Endothelial cell of umbilical vein (primary cell): ENCODE results near the gene MAPK6. TPM values are rescaled to one million over a fixed set of nuclear protein-coding genes. Genes with fewer than 3 reads are reported as not detected.

Experiments
- BruUV-seq: library from RNA; stranded (reverse); fragments of 400-500 nt; replicated peaks from 2 replicates; lab custom pipeline; 2021; lab: Mats Ljungman, UMichigan
- CTCF ChIA-PET: fragments of 300-600, 350-600 bp; sonication (Branson Sonifier 250); formaldehyde crosslinking; loops from one replicate; lab custom pipeline; 2021; ENCODE audit warnings: antibody characterized with exemption, inconsistent platforms; lab: Charles Lee
- POLR2A ChIA-PET: fragments of 300-600, 350-600 bp; sonication (Branson Sonifier 250); formaldehyde crosslinking; loops from one replicate; lab custom pipeline; 2021; ENCODE audit warnings: antibody characterized with exemption, inconsistent platforms; lab: Charles Lee
- DNase-seq: peaks from one replicate; pipeline ENCODE4 v3.0.0-alpha.2; 2011; ENCODE audit warnings: low read depth, low spot score
- FAIRE-seq: peaks from 2 replicates; lab custom pipeline; 2011; peaks lifted over from hg19 to GRCh38; lab: Jason Lieb, UNC
- H2AFZ ChIP-seq: 2 replicates; pipeline ENCODE4 v1.6.0; 2012; ENCODE audit warnings: low read depth, low read length, control low read depth, inconsistent platforms
- H3K27ac ChIP-seq: 2 replicates; pipeline ENCODE4 v1.5.1; 2011; ENCODE audit warnings: low read depth, mild to moderate bottlenecking, control low read depth, low read length, moderate library complexity; ENCODE audit not compliant: insufficient read depth
- H3K27me3 ChIP-seq, 2 experiments: 2 replicates each; pipeline versions ENCODE4 v1.6.0 to v1.6.1; 2011; ENCODE audit warnings: low read length in 2 of 2, mixed read lengths in 1 of 2; ENCODE audit not compliant: control insufficient read depth in 2 of 2, insufficient read depth in 2 of 2
- H3K36me3 ChIP-seq, 2 experiments: 2 replicates in 1 of 2; 3 replicates in 1 of 2; pipeline ENCODE4 v1.5.1; 2011; ENCODE audit warnings: low read length in 2 of 2, mild to moderate bottlenecking in 1 of 2, moderate library complexity in 1 of 2; ENCODE audit not compliant: control insufficient read depth in 2 of 2, insufficient read depth in 2 of 2; ENCODE audit errors: extremely low read depth in 1 of 2
- H3K4me1 ChIP-seq: 3 replicates; pipeline ENCODE4 v1.5.1; 2011; ENCODE audit warnings: mild to moderate bottlenecking, low read length; ENCODE audit not compliant: control insufficient read depth, insufficient read depth; ENCODE audit errors: extremely low read depth
- H3K4me2 ChIP-seq: 2 replicates; pipeline ENCODE4 v1.6.1; 2011; ENCODE audit warnings: low read length, control low read depth, mixed read lengths; ENCODE audit not compliant: insufficient read depth
- H3K4me3 ChIP-seq, 3 experiments: fragments of 200-600 bp in 1 of 3; sonication (generic), shearing (Covaris generic) in 1 of 3; replicated peaks in 1 of 3; 2 replicates each; pipeline ENCODE4 v1.5.1; 2011 to 2016; ENCODE audit warnings: control low read depth in 3 of 3, low read length in 3 of 3, mild to moderate bottlenecking in 2 of 3, inconsistent platforms in 1 of 3, low read depth in 1 of 3, moderate library complexity in 1 of 3; ENCODE audit not compliant: insufficient read depth in 1 of 3
- H3K79me2 ChIP-seq: 2 replicates; pipeline ENCODE4 v1.6.0; 2012; ENCODE audit warnings: low read length, inconsistent platforms; ENCODE audit not compliant: control insufficient read depth, insufficient read depth
- H3K9ac ChIP-seq: replicated peaks from 2 replicates; pipeline ENCODE3; 2011; ENCODE audit warnings: low read length, control low read depth; ENCODE audit not compliant: insufficient read depth; ENCODE audit errors: extremely low read depth
- H3K9me1 ChIP-seq: replicated peaks from 3 replicates; pipeline ENCODE4 v1.6.0; 2011; ENCODE audit warnings: mild to moderate bottlenecking, low read length; ENCODE audit not compliant: control insufficient read depth, insufficient read depth; ENCODE audit errors: extremely low read depth
- H3K9me3 ChIP-seq: replicated peaks from 2 replicates; pipeline ENCODE4 v1.5.1; 2012; ENCODE audit warnings: low read length, inconsistent platforms; ENCODE audit not compliant: control insufficient read depth, insufficient read depth
- H4K20me1 ChIP-seq: replicated peaks from 2 replicates; pipeline ENCODE3; 2011; ENCODE audit warnings: mild to moderate bottlenecking, low read length; ENCODE audit not compliant: control insufficient read depth, insufficient read depth; ENCODE audit errors: extremely low read depth
- CTCF ChIP-seq, 2 donors: IDR thresholded peaks; 1 replicate in 1 of 2; 2 replicates in 1 of 2; pipeline ENCODE4 v1.5.1; 2011; ENCODE audit warnings: low read length in 2 of 2, mild to moderate bottlenecking in 2 of 2, moderate library complexity in 2 of 2, control low read depth in 1 of 2, inconsistent platforms in 1 of 2, low read depth in 1 of 2; ENCODE audit not compliant: insufficient read depth in 1 of 2; ENCODE audit errors: extremely low read depth in 1 of 2
- EZH2 ChIP-seq: IDR thresholded peaks from 2 replicates; pipeline ENCODE4 v1.6.1; 2012; ENCODE audit warnings: borderline replicate concordance, low read depth, mild to moderate bottlenecking, moderate library complexity, low read length, inconsistent platforms; ENCODE audit not compliant: severe bottlenecking
- FOS ChIP-seq: IDR thresholded peaks from 2 replicates; pipeline ENCODE4 v1.6.1; 2011; ENCODE audit warnings: mild to moderate bottlenecking, low read length, moderate library complexity, borderline replicate concordance; ENCODE audit not compliant: insufficient read depth
- GATA2 ChIP-seq: IDR thresholded peaks from 2 replicates; pipeline ENCODE4 v1.7.0; 2011; ENCODE audit warnings: low read depth, mild to moderate bottlenecking, moderate library complexity, mixed read lengths, low read length; ENCODE audit not compliant: insufficient read length, insufficient read depth
- JUN ChIP-seq: IDR thresholded peaks from 2 replicates; pipeline ENCODE4 v1.6.1; 2011; ENCODE audit warnings: borderline replicate concordance, low read depth; ENCODE audit not compliant: insufficient read length, insufficient read depth
- MAX ChIP-seq: IDR thresholded peaks from 2 replicates; pipeline ENCODE4 v1.6.1; 2011; ENCODE audit not compliant: insufficient read depth, insufficient read length
- MYC ChIP-seq: IDR thresholded peaks from one replicate; pipeline ENCODE4 v1.6.1; 2011; ENCODE audit warnings: mild to moderate bottlenecking, low read depth, low read length
- POLR2A ChIP-seq: IDR thresholded peaks from 2 replicates; pipeline ENCODE4 v1.6.1; 2012; ENCODE audit warnings: low read depth, mild to moderate bottlenecking, control low read depth, low read length
- POLR2AphosphoS5 ChIP-seq: IDR thresholded peaks from 2 replicates; pipeline ENCODE4 v1.6.1; 2012; ENCODE audit warnings: low read depth, mild to moderate bottlenecking, control low read depth, low read length, moderate library complexity; ENCODE audit not compliant: insufficient read depth
- dilution Hi-C: fragments of 300-500 bp; cut with MboI; formaldehyde crosslinking; loops from one replicate; pipeline ENCODE4 v1.15.0; 2019; ENCODE audit warnings: low sequenced_read_pairs; ENCODE audit not compliant: extremely low pct_ligation_motif_present
- intact Hi-C: fragments of 100-400 bp; cut with micrococcal nuclease; formaldehyde crosslinking; loops from one replicate; pipeline ENCODE4 v1.10.0; 2022
- polyA plus RNA-seq, 4 experiments: library from polyadenylated mRNA; depleted of rRNA in 3 of 4; stranded (reverse) in 3 of 4; unstranded in 1 of 4; fragments of >200 nt; gene quantifications; 2 replicates each; pipeline versions ENCODE4 v1.2.1 to v1.2.3, GENCODE V29; 2011 to 2012; ENCODE audit warnings: missing spikeins in 1 of 4
- total RNA-seq: library from RNA; stranded (reverse); gene quantifications from 2 replicates; pipeline ENCODE4 v1.2.3, GENCODE V29; 2021

The MAPK6 gene
- total and polyA plus RNA-seq, 2 donors (not counting 3 experiments of a cell fraction or from before 2014, with no cell fraction given): 10.9 to 37.4 TPM

GRCh38 chr15:52093167-52093538, 74.1 kb downstream of the MAPK6 start:
- peak overlapping the region; percentile 99 for H3K27ac ChIP-seq

More at GRCh38 chr15:52093167-52093538, 74.1 kb downstream of the MAPK6 start:
- Histone ChIP-seq H4K20me1 (no peaks in the 10 kb centered on the region), H3K9ac (peak overlapping the region; percentile 76), H3K36me3 (no peaks in the 10 kb centered on the region), H3K9me1 (no peaks in the 10 kb centered on the region), H3K4me1 (peaks cover 34% of the 10 kb centered on the region), H3K79me2 (no peaks in the 10 kb centered on the region), H3K27me3 (no peaks in the 10 kb centered on the region), H3K4me2 (peak overlapping the region; percentile 57), H2AFZ (peak overlapping the region; percentile 21), H3K9me3 (no peaks in the 10 kb centered on the region), H3K4me3 (no peak overlapping the region)
- DNase-seq: no peak
- no peak for FAIRE-seq
- intact Hi-C loops (loop anchor here (1.0 to 5.0 kb wide), 7 partner anchors 10 to 214 kb away; partner anchors contain the start of gene MAPK6), dilution Hi-C loops (no loop called here)
- ChIA-PET CTCF (interaction anchor here (2.2 kb wide), 1 partner anchor 14 kb away, joined by 5 read pairs; no protein-coding TSS in a partner anchor), POLR2A (no interaction called here)
- TF ChIP-seq EZH2 (no peak), MAX (no peak), JUN (no peak), MYC (no peak), POLR2AphosphoS5 (no peak), POLR2A (no peak), GATA2 (no peak), CTCF (IDR thresholded peaks at IDR 0.05; ENCODE audit: extremely low read depth in 1 of 2, insufficient read depth in 1 of 2, low read depth in 1 of 2, low read length in 2 of 2) (no peak), FOS (no peak)
- BruUV-seq: TSS peak; percentile 95
